Skeletal muscle tissue (tissue), 4 donors: ENCODE data around the gene DPF3. TPM values are rescaled to one million over a fixed set of nuclear protein-coding genes. Genes with fewer than 3 reads are reported as not detected.
A peak's percentile ranks its signal among the peaks of the same experiment; 100 is the strongest.

ENCODE experiments used
- H3K27ac ChIP-seq: one replicate; pipeline ENCODE4 v1.7.0; 2013; ENCODE audit warnings: mild to moderate bottlenecking, low read depth, low read length, inconsistent platforms
- H3K27me3 ChIP-seq, 3 donors: one replicate each; pipeline ENCODE4 v1.7.0; 2013; ENCODE audit warnings: low read length in 3 of 3; ENCODE audit not compliant: control insufficient read depth in 3 of 3, insufficient read depth in 3 of 3
- H3K36me3 ChIP-seq, 3 donors: one replicate each; pipeline ENCODE4 v1.7.0; 2013; ENCODE audit warnings: low read length in 3 of 3; ENCODE audit not compliant: control insufficient read depth in 3 of 3, insufficient read depth in 3 of 3
- H3K4me1 ChIP-seq, 3 donors: one replicate each; pipeline ENCODE4 v1.7.0; 2013; ENCODE audit warnings: low read length in 3 of 3, mild to moderate bottlenecking in 3 of 3; ENCODE audit not compliant: control insufficient read depth in 3 of 3, insufficient read depth in 3 of 3
- H3K4me3 ChIP-seq, 3 donors: one replicate each; pipeline ENCODE4 v1.7.0; 2013; ENCODE audit warnings: low read length in 3 of 3
- H3K9ac ChIP-seq, 3 donors: one replicate each; pipeline ENCODE4 v1.7.0; 2013; ENCODE audit warnings: low read length in 3 of 3, mild to moderate bottlenecking in 3 of 3, moderate library complexity in 2 of 3, low read depth in 1 of 3
- H3K9me3 ChIP-seq, 3 donors: one replicate each; pipeline ENCODE4 v1.7.0; 2013; ENCODE audit warnings: low read length in 3 of 3; ENCODE audit not compliant: control insufficient read depth in 3 of 3
- total RNA-seq: library from RNA; depleted of rRNA; stranded (reverse); fragments of >200 nt; gene quantifications from one replicate; pipeline ENCODE4 v1.2.3, GENCODE V29; 2014
- donor health status: Osteomylitis.

DPF3 gene
- total RNA-seq, 1 donor from 2014 or later = 1.6 TPM

GRCh38 chr14:72742838-72743195 lies 151.1 kb downstream of the DPF3 start:
- Histone ChIP-seq H3K9me3 (no peaks in the 10 kb centered on the region), H3K36me3 (peaks cover 0 to 5% (median 0%) of the 10 kb centered on the region in 3 donors), H3K4me1 (peaks cover 15 to 44% (median 24%) of the 10 kb centered on the region in 3 donors), H3K27ac (no peak overlapping the region), H3K4me3 (no peak overlapping the region), H3K9ac (peak overlapping the region in 1 of 3 donors; percentile 16), H3K27me3 (no peaks in the 10 kb centered on the region)

GRCh38 chr14:72742118-72742837 lies 151.6 kb downstream of the DPF3 start:
- H3K9me3 ChIP-seq = no peaks in the 10 kb centered on the region
- no peak overlapping the region for H3K4me3 ChIP-seq
- H3K27ac ChIP-seq = no peak overlapping the region
- H3K36me3 ChIP-seq = peaks cover 0 to 5% (median 0%) of the 10 kb centered on the region in 3 donors
- H3K27me3 ChIP-seq = no peaks in the 10 kb centered on the region
- peak overlapping the region in 1 of 3 donors; percentile 16 for H3K9ac ChIP-seq
- H3K4me1 ChIP-seq = peaks cover 20 to 48% (median 29%) of the 10 kb centered on the region in 3 donors

GRCh38 chr14:72741826-72742117 lies 152.1 kb downstream of the DPF3 start:
- Histone ChIP-seq H3K27me3 (no peaks in the 10 kb centered on the region), H3K36me3 (peaks cover 0 to 5% (median 0%) of the 10 kb centered on the region in 3 donors), H3K27ac (no peak overlapping the region), H3K9me3 (no peaks in the 10 kb centered on the region), H3K4me1 (peaks cover 24 to 48% (median 32%) of the 10 kb centered on the region in 3 donors), H3K4me3 (no peak overlapping the region), H3K9ac (no peak overlapping the region)

GRCh38 chr14:72740966-72741825 lies 152.7 kb downstream of the DPF3 start:
- no peak overlapping the region for H3K4me3 ChIP-seq
- H3K27me3 ChIP-seq = no peaks in the 10 kb centered on the region
- no peak overlapping the region for H3K27ac ChIP-seq
- peaks cover 0 to 5% (median 0%) of the 10 kb centered on the region in 3 donors for H3K36me3 ChIP-seq
- H3K4me1 ChIP-seq = peaks cover 24 to 48% (median 32%) of the 10 kb centered on the region in 3 donors
- H3K9me3 ChIP-seq = no peaks in the 10 kb centered on the region
- H3K9ac ChIP-seq = no peak overlapping the region

DNA sequence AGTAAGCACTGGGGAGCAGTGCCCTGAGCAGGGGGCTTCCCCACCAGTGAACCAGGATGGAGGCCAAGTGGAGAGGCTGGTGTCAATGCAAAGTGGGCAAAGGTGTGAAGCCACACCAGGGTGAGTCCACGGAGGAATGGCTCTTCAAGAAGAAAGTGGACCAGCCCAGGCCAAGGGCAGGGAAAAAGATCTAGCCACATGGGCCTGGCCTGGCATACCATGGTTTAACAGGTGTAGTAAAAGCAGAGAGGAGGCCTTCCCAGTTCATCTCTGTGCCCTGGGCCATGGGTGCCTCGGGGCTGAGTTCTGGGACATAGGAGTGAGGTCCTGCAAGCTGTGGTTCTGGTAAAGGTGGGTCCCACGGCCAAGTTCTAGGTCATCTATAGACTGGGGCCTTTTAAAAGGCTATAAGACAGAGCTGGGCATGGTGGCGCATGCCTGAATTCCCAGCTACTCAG lies 153.4 kb downstream of the DPF3 start:
- Histone ChIP-seq H3K36me3 (peaks cover 0 to 5% (median 0%) of the 10 kb centered on the region in 3 donors), H3K4me1 (peaks cover 25 to 47% (median 31%) of the 10 kb centered on the region in 3 donors), H3K27ac (no peak overlapping the region), H3K27me3 (no peaks in the 10 kb centered on the region), H3K4me3 (no peak overlapping the region), H3K9ac (no peak overlapping the region), H3K9me3 (no peaks in the 10 kb centered on the region)

DNA sequence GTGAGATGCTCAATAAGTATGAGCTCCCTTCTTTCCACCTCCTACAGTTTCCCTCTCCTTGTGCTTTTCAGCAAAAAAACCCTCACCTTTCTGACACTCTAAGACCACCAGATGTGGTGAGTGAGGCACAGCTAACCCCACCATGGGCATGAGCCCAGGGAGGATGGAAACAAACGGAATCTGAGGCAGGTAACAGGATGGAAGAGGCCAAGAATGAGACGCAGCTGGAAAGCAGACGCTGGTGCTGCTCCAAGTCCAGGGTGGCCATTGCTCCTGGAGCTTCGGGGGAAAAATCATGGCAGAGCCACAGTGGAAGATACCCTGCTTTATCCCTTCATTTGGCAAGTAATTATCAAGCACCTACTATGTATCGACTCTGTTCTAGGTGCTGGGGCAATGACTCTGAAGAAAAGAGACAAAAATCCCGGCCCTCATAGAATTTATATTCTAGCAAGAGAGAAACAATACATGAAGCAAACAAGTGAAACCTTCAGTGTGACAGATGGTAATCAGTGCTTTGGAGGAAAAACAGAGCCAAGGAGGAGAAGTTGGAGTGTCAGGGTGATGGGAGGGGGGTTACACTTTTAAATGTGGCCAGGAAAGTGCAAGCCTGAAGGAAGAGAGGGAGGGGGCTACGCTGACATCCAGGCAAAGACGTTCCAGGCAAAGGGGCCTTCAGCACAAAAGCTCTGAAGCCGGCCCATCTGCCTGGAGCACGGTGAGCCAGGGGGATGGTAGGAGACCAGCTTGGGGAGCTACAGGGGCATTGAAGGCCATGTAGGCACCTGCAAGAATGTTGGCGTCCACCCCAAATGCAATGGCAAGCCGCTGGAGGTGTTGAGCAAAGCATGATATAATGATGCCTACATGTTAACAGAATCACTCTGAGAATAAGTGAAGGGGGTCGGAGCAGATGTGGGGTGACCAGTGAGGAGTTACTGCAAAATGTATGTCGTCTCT lies 154.2 kb downstream of the DPF3 start:
- Histone ChIP-seq H3K4me1 (peaks cover 25 to 54% (median 31%) of the 10 kb centered on the region in 3 donors), H3K36me3 (peaks cover 0 to 5% (median 0%) of the 10 kb centered on the region in 3 donors)

GRCh38 chr14:72738161-72738611 lies 155.7 kb downstream of the DPF3 start:
- H3K9ac ChIP-seq = no peak overlapping the region
- no peak overlapping the region for H3K4me3 ChIP-seq
- no peaks in the 10 kb centered on the region for H3K9me3 ChIP-seq
- no peak overlapping the region for H3K27ac ChIP-seq
- H3K27me3 ChIP-seq = no peaks in the 10 kb centered on the region
- peaks cover 0 to 5% (median 0%) of the 10 kb centered on the region in 3 donors for H3K36me3 ChIP-seq
- H3K4me1 ChIP-seq = peaks cover 25 to 57% (median 31%) of the 10 kb centered on the region in 3 donors

More for the DNA sequence above, 154.2 kb downstream of the DPF3 start:
- H3K4me3 ChIP-seq = no peak overlapping the region
- no peak overlapping the region for H3K9ac ChIP-seq
- H3K27me3 ChIP-seq = no peaks in the 10 kb centered on the region
- no peaks in the 10 kb centered on the region for H3K9me3 ChIP-seq
- no peak overlapping the region for H3K27ac ChIP-seq

DNA sequence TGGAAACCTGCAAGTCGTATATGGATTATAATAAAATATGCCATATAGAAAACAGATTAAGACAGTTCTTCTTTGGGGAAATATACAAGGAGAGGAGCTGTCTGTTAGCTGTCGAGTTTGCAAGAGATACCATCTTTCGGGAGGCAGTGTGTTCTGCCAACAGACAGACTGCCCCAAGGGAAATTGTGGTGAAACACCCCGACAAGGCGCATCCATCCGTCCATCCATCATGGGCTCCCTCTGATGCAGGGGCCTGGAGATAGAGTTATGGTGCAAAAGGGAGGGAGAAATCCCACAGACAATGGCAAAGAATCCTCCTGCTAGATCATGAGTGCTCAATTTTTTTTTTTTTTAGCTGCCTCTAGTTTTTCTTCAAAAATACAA lies 156.3 kb downstream of the DPF3 start:
- Histone ChIP-seq H3K27me3 (no peaks in the 10 kb centered on the region), H3K27ac (no peak overlapping the region), H3K36me3 (peaks cover 0 to 5% (median 0%) of the 10 kb centered on the region in 3 donors), H3K4me3 (no peak overlapping the region), H3K9ac (no peak overlapping the region), H3K4me1 (peaks cover 22 to 53% (median 25%) of the 10 kb centered on the region in 3 donors), H3K9me3 (no peaks in the 10 kb centered on the region)

GRCh38 chr14:72736786-72737559 lies 156.9 kb downstream of the DPF3 start:
- Histone ChIP-seq H3K27me3 (no peaks in the 10 kb centered on the region), H3K4me3 (no peak overlapping the region), H3K9me3 (no peaks in the 10 kb centered on the region), H3K9ac (peak overlapping the region in 1 of 3 donors; percentile 8), H3K4me1 (peaks cover 21 to 48% (median 22%) of the 10 kb centered on the region in 3 donors), H3K36me3 (peaks cover 0 to 4% (median 0%) of the 10 kb centered on the region in 3 donors), H3K27ac (no peak overlapping the region)
